ENCODE results near the gene CST8. TPM values are rescaled to one million over a fixed set of nuclear protein-coding genes. Genes with fewer than 3 reads are reported as not detected.

CST8 gene
- total RNA-seq, 6 experiments from 2014 or later = not detected

DNA sequence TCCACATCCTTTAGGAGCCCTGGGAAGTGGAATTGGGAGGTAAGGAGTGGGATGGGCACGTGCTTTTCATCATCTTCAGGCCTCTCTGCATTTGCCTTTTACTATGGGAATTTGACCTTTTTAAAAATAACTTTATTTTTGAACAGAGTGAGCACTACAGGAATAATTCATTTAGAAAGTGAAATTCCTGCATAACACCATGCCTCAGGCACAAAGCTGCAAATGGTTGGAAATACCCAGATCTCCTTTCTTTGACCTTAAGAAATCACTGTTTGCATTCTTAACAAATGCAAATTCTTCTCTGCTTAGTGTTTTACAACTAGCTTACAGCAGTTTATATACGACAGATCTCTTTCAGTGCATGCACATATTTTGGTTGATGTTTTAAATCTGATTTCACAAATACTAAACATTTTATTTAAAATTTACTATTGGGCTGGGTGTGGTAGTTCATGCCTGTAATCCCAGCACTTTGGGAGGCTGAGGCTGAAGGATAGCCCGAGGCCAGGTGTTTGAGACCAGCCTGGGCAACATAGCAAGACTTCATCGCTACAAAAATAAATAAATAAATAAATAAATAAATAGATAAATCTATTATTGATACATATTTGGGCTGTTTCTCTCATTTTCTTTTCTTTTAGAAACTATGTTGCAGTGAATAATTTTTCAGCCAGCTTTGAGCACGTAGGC is 24.5 kb downstream of the CST8 start:
- no peak overlapping the region for H3K27ac Mint-ChIP-seq
- H3K36me3 Mint-ChIP-seq (ENCODE audit: low read depth) = no peaks in the 10 kb centered on the region
- no peaks in the 10 kb centered on the region for H3K9me3 Mint-ChIP-seq
- TF ChIP-seq, protein P1, sequence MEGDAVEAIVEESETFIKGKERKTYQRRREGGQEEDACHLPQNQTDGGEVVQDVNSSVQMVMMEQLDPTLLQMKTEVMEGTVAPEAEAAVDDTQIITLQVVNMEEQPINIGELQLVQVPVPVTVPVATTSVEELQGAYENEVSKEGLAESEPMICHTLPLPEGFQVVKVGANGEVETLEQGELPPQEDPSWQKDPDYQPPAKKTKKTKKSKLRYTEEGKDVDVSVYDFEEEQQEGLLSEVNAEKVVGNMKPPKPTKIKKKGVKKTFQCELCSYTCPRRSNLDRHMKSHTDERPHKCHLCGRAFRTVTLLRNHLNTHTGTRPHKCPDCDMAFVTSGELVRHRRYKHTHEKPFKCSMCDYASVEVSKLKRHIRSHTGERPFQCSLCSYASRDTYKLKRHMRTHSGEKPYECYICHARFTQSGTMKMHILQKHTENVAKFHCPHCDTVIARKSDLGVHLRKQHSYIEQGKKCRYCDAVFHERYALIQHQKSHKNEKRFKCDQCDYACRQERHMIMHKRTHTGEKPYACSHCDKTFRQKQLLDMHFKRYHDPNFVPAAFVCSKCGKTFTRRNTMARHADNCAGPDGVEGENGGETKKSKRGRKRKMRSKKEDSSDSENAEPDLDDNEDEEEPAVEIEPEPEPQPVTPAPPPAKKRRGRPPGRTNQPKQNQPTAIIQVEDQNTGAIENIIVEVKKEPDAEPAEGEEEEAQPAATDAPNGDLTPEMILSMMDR (IDR thresholded peaks at IDR 0.05) = no peak
- H3K27me3 Mint-ChIP-seq (ENCODE audit: insufficient read depth) = peaks cover 24% of the 10 kb centered on the region
- DNase-seq = peak; percentile 40
- H3K4me3 Mint-ChIP-seq = no peak overlapping the region
- no peaks in the 10 kb centered on the region for H3K4me1 Mint-ChIP-seq (ENCODE audit: low read depth)

DNA sequence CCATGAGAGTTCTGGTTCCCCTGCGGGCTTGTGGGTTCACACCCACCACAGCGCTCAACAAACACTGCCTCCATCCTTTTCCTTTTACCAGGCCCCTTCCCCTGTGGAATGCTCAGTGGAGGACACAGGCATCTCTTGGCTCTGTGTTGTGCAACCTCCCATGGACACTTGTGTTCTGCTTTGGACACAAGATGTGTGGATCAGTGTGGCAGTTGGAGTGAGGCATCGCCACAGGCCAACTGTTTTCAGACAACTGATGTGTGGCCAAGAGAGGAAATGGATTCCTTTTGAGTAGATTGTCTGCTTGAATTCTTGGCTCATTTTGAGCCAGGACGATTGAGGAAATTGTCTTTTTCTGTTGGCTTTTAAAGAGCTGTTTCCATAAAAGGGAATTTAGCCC is 26.8 kb downstream of the CST8 start:
- Mint-ChIP-seq H3K27ac (no peak overlapping the region), H3K9me3 (no peaks in the 10 kb centered on the region), H3K4me3 (no peak overlapping the region), H3K4me1 (ENCODE audit: low read depth) (no peaks in the 10 kb centered on the region), H3K36me3 (ENCODE audit: low read depth) (no peaks in the 10 kb centered on the region), H3K27me3 (ENCODE audit: insufficient read depth) (peaks cover 16% of the 10 kb centered on the region)
- DNase-seq = no peak
- TF ChIP-seq, protein P1 (IDR thresholded peaks at IDR 0.05) = no peak

DNA sequence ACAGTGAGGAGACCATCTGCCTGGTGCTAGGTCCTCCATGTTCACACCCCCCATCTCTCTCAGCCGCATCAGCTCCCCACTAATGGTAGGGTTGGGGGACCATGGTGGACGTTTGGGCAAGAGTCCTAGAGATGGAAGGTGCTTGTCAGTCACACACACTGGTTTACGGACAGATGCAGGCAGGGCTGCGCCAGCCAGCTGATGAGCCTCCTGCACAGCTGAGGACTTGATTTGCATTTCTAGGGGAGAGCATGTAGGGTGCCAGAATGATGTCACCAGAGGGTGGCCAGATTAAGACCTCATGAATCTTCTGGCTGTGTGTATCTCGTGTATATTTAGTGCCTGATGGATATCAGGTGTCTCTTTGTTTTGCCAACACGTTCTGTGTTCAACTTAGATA is 28.6 kb downstream of the CST8 start:
- H3K9me3 Mint-ChIP-seq = no peaks in the 10 kb centered on the region
- no peak overlapping the region for H3K4me3 Mint-ChIP-seq
- H3K27me3 Mint-ChIP-seq (ENCODE audit: insufficient read depth) = peaks cover 11% of the 10 kb centered on the region
- H3K4me1 Mint-ChIP-seq (ENCODE audit: low read depth) = no peaks in the 10 kb centered on the region
- no peak for DNase-seq
- TF ChIP-seq, protein P1 (IDR thresholded peaks at IDR 0.05) = no peak
- H3K36me3 Mint-ChIP-seq (ENCODE audit: low read depth) = no peaks in the 10 kb centered on the region
- no peak overlapping the region for H3K27ac Mint-ChIP-seq

DNA sequence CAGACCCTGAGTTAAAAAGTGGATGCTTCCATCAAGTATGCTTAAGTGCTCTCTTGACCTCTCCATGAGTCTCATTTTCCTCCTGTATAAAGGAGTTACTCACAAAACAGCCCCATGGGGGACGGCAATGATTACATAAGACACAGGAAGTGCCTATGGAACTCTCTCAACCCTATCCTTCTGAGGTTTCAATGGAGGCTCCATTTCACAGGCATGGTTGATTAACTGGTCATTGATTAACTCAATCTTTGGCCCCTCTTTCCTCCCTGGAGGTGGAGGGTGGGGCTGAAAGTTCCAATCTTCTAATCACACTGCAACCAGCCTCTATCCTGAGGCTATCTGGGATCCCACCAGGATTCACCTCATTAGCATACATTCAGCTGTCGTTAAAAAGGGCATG is 29.3 kb downstream of the CST8 start:
- H3K27me3 Mint-ChIP-seq (ENCODE audit: insufficient read depth) = peaks cover 7% of the 10 kb centered on the region
- TF ChIP-seq, protein P1 (IDR thresholded peaks at IDR 0.05) = no peak
- no peaks in the 10 kb centered on the region for H3K9me3 Mint-ChIP-seq
- H3K4me1 Mint-ChIP-seq (ENCODE audit: low read depth) = no peaks in the 10 kb centered on the region
- H3K36me3 Mint-ChIP-seq (ENCODE audit: low read depth) = no peaks in the 10 kb centered on the region
- no peak overlapping the region for H3K4me3 Mint-ChIP-seq
- DNase-seq = no peak
- no peak overlapping the region for H3K27ac Mint-ChIP-seq

DNA sequence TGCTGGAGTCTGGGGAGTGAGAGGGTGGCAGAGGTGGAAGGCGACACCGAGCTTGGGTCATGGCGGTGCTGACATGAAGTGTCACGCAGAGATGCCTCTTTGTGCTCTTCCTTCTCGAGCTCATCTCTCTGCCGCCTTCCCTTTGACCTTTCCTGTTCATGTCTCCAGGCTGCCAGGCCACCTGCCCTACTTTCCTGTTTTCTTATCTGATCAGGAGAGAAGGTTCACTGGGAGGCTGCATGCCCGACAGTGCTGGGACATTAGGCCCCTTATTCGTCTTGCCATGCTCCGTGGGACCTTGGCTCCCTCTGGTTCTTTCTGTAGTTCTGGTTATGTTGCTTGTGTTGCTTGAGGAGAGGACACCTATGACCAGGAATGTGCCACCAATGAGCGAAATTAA is 33.2 kb downstream of the CST8 start:
- Mint-ChIP-seq H3K4me1 (ENCODE audit: low read depth) (no peaks in the 10 kb centered on the region), H3K9me3 (peaks cover 14% of the 10 kb centered on the region), H3K36me3 (ENCODE audit: low read depth) (peaks cover 8% of the 10 kb centered on the region; the same call in 1 of the 2 replicates), H3K4me3 (no peak overlapping the region), H3K27me3 (ENCODE audit: insufficient read depth) (peaks cover 7% of the 10 kb centered on the region), H3K27ac (no peak overlapping the region)
- DNase-seq = no peak
- TF ChIP-seq, protein P1 (IDR thresholded peaks at IDR 0.05) = no peak
